K562 (cell line): ENCODE measurements around the gene PSMB10. TPM values are rescaled to one million over a fixed set of nuclear protein-coding genes. Genes with fewer than 3 reads are reported as not detected.

ENCODE experiments used
- GABPB2 ChIP-seq: fragments of 250-450 bp; sonication (Bioruptor Pico); conservative IDR thresholded peaks from 2 replicates; pipeline ENCODE4 v1.5.1; 2021; ENCODE audit warnings: mild to moderate bottlenecking
- IFI16 ChIP-seq: fragments of 250-450 bp; sonication (Bioruptor Pico); IDR thresholded peaks from 2 replicates; pipeline ENCODE4 v2.1.2; 2022; ENCODE audit warnings: mild to moderate bottlenecking, inconsistent platforms
- NFRKB ChIP-seq: fragments of 450-650 bp; IDR thresholded peaks from 2 replicates; pipeline ENCODE4 v1.6.1; 2016; ENCODE audit warnings: low read depth
- NFYB ChIP-seq: IDR thresholded peaks from 2 replicates; pipeline ENCODE4 v1.6.1; 2011; ENCODE audit warnings: mild to moderate bottlenecking, moderate library complexity; ENCODE audit not compliant: insufficient read length; ENCODE audit errors: extremely low read depth
- SAP30 ChIP-seq: fragments of 200-600 bp; sonication (generic); IDR thresholded peaks from 2 replicates; pipeline ENCODE4 v1.6.1; 2012; ENCODE audit warnings: borderline replicate concordance, low read depth, mild to moderate bottlenecking, moderate library complexity, low read length, control low read depth, inconsistent platforms; ENCODE audit not compliant: insufficient read depth, poor library complexity, severe bottlenecking
- SLC30A9 ChIP-seq: fragments of 250-450 bp; sonication (Bioruptor Pico); IDR thresholded peaks from 2 replicates; pipeline ENCODE4 v1.8.0; 2022; ENCODE audit warnings: mild to moderate bottlenecking, moderate library complexity
- TBP ChIP-seq: optimal IDR thresholded peaks from 2 replicates; pipeline ENCODE3; 2011; ENCODE audit warnings: low read depth, low read length, improper control_type of control experiment
- YY1 ChIP-seq, 3 experiments: IDR thresholded peaks; 2 replicates each; pipeline ENCODE4 v1.6.1; 2011; ENCODE audit warnings: low read length in 2 of 3, mild to moderate bottlenecking in 2 of 3, moderate library complexity in 2 of 3, borderline replicate concordance in 1 of 3, control low read depth in 1 of 3, low read depth in 1 of 3; ENCODE audit not compliant: insufficient read depth in 3 of 3, insufficient replicate concordance in 2 of 3, control insufficient read depth in 1 of 3, insufficient read length in 1 of 3; ENCODE audit errors: extremely low read depth in 1 of 3
- ZFP1 ChIP-seq: fragments of 450-650 bp; formaldehyde crosslinking; IDR thresholded peaks from 2 replicates; pipeline ENCODE4 v1.4.0; 2020; ENCODE audit warnings: mild to moderate bottlenecking, mixed read lengths
- polyA plus RNA-seq, 8 experiments: library from polyadenylated mRNA; depleted of rRNA in 4 of 8; stranded (reverse) in 5 of 8; unstranded in 3 of 8; fragments of >200 nt; fragmentation: Nextera tagmentation in 2 of 8; fragmentation: Illumina TruSeq in 1 of 8; extraction: Ambion mirVana in 2 of 8; extraction: Trizol in 1 of 8; gene quantifications; 2 replicates each; pipeline versions ENCODE4 v1.2.1 to v1.2.3, GENCODE V29; 2011 to 2014; ENCODE audit warnings: inconsistent platforms in 1 of 8, missing spikeins in 1 of 8
- total RNA-seq, 7 experiments: library from RNA; depleted of rRNA in 6 of 7; stranded (reverse); fragments of >200 nt in 6 of 7; fragmentation: Illumina TruSeq in 2 of 7; extraction: Trizol in 2 of 7; gene quantifications; 2 replicates each; pipeline versions ENCODE4 v1.2.1 to v1.2.3, GENCODE V29; 2011 to 2021; ENCODE audit warnings: low replicate concordance in 1 of 7
- TF ChIP-seq, protein P1 (sequence below), 2 experiments: IDR thresholded peaks in 1 of 2; conservative IDR thresholded peaks in 1 of 2; 2 replicates each; pipeline ENCODE4 v1.6.1; 2016; ENCODE audit warnings: low read depth in 2 of 2, mild to moderate bottlenecking in 1 of 2, missing compliant biosample characterization in 1 of 2, missing genetic modification characterization in 1 of 2, moderate library complexity in 1 of 2
- TF ChIP-seq, protein P2 (sequence below), 2 experiments: fragments of 450-650 bp; conservative IDR thresholded peaks; 2 replicates each; pipeline ENCODE4 v1.6.1; 2017; ENCODE audit warnings: mild to moderate bottlenecking in 2 of 2, moderate library complexity in 2 of 2
- TF ChIP-seq, protein P3 (sequence below): fragments of 450-650 bp; formaldehyde crosslinking; IDR thresholded peaks from 2 replicates; pipeline ENCODE4 v1.4.0; 2020; ENCODE audit warnings: mild to moderate bottlenecking, mixed read lengths
- TF ChIP-seq, protein P4 (sequence below): sonication (generic); formaldehyde crosslinking; IDR thresholded peaks from 2 replicates; pipeline ENCODE4 v1.8.0; 2022; ENCODE audit warnings: mild to moderate bottlenecking, missing genetic modification reagents
- TF ChIP-seq, protein P5 (sequence below), 2 experiments: fragments of 150-350 bp in 1 of 2; IDR thresholded peaks; 2 replicates each; pipeline ENCODE4 v1.6.1; 2012 to 2016; ENCODE audit warnings: low read depth in 2 of 2, low read length in 2 of 2, mild to moderate bottlenecking in 1 of 2, moderate library complexity in 1 of 2

Gene PSMB10
- total and polyA plus RNA-seq, 9 of the 15 experiments (the other 6 are each of a cell fraction or from before 2014, with no cell fraction given), result 11.7 to 105 (median 51.0) TPM

DNA sequence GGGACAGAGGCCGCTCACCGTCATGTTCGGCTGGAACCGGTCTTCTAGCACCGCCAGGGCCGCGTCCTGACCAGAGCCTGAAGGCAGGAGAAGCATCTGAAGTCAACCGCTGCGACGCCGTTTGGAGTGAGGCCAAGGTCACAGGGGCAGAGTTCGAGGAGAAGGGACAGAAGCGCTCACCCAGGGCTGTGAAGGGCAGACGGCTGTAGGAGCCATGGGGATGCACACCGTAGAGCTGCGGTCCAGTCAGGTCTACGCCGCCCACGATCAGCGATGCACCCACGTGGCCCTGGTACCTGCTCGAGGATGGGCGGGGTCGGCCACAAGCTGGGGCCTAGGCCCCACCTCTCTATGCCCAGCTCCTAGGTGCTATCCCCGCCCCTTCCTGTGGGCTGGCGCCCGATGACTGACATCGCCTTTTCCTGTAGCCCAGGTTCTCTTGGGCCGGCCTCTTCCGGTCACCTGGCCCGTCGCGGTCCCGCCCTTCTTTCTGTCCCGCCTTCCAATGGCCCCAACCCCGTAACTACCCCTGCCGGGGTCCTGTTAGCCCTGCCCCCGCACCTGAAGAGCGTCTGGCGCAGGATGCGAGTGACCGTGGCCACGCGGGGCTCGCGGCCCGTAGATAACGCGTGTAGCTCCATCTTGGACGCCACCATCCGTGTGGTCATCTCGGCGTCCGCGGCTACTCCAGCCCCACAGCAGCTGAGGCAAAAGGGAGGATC lies 1.1 kb downstream of the PSMB10 start (continued):
- TF ChIP-seq, protein P1, sequence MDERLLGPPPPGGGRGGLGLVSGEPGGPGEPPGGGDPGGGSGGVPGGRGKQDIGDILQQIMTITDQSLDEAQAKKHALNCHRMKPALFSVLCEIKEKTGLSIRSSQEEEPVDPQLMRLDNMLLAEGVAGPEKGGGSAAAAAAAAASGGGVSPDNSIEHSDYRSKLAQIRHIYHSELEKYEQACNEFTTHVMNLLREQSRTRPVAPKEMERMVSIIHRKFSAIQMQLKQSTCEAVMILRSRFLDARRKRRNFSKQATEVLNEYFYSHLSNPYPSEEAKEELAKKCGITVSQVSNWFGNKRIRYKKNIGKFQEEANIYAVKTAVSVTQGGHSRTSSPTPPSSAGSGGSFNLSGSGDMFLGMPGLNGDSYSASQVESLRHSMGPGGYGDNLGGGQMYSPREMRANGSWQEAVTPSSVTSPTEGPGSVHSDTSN (CRISPR knock-in tag; IDR thresholded peaks at IDR 0.05; ENCODE audit: low read depth), result peak; percentile 60
- TF ChIP-seq, protein P1 (tag; conservative IDR thresholded peaks at IDR 0.05; ENCODE audit: low read depth), result peak; percentile 91
- TF ChIP-seq YY1 (IDR thresholded peaks at IDR 0.05; ENCODE audit: borderline replicate concordance in 1 of 3, control insufficient read depth in 1 of 3, extremely low read depth in 1 of 3, insufficient read depth in 3 of 3, insufficient read length in 1 of 3, insufficient replicate concordance in 2 of 3, low read depth in 1 of 3, low read length in 2 of 3) (peak in 2 of 3 experiments; percentile 68 to 84), SLC30A9 (no peak), ZFP1 (no peak), SAP30 (peak; percentile 90), TBP (peak; percentile 77), IFI16 (CRISPR knock-in tag) (no peak), NFRKB (0 out of 2 replicates have a peak, but pooled peaks have one; percentile 76), GABPB2 (CRISPR knock-in tag) (0 out of 2 replicates have a peak, but pooled peaks have one; percentile 38), NFYB (no peak)
- TF ChIP-seq, protein P2, sequence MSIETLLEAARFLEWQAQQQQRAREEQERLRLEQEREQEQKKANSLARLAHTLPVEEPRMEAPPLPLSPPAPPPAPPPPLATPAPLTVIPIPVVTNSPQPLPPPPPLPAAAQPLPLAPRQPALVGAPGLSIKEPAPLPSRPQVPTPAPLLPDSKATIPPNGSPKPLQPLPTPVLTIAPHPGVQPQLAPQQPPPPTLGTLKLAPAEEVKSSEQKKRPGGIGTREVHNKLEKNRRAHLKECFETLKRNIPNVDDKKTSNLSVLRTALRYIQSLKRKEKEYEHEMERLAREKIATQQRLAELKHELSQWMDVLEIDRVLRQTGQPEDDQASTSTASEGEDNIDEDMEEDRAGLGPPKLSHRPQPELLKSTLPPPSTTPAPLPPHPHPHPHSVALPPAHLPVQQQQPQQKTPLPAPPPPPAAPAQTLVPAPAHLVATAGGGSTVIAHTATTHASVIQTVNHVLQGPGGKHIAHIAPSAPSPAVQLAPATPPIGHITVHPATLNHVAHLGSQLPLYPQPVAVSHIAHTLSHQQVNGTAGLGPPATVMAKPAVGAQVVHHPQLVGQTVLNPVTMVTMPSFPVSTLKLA (conservative IDR thresholded peaks at IDR 0.05), result peak; percentile 97 to 99
- TF ChIP-seq, protein P3, sequence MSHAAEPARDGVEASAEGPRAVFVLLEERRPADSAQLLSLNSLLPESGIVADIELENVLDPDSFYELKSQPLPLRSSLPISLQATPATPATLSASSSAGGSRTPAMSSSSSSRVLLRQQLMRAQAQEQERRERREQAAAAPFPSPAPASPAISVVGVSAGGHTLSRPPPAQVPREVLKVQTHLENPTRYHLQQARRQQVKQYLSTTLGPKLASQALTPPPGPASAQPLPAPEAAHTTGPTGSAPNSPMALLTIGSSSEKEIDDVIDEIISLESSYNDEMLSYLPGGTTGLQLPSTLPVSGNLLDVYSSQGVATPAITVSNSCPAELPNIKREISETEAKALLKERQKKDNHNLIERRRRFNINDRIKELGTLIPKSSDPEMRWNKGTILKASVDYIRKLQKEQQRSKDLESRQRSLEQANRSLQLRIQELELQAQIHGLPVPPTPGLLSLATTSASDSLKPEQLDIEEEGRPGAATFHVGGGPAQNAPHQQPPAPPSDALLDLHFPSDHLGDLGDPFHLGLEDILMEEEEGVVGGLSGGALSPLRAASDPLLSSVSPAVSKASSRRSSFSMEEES, result no peak
- TF ChIP-seq, protein P4, sequence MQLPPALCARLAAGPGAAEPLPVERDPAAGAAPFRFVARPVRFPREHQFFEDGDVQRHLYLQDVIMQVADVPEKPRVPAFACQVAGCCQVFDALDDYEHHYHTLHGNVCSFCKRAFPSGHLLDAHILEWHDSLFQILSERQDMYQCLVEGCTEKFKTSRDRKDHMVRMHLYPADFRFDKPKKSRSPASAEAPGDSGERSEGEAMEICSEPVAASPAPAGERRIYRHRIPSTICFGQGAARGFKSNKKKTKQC, result peak; percentile 71
- TF ChIP-seq, protein P5, sequence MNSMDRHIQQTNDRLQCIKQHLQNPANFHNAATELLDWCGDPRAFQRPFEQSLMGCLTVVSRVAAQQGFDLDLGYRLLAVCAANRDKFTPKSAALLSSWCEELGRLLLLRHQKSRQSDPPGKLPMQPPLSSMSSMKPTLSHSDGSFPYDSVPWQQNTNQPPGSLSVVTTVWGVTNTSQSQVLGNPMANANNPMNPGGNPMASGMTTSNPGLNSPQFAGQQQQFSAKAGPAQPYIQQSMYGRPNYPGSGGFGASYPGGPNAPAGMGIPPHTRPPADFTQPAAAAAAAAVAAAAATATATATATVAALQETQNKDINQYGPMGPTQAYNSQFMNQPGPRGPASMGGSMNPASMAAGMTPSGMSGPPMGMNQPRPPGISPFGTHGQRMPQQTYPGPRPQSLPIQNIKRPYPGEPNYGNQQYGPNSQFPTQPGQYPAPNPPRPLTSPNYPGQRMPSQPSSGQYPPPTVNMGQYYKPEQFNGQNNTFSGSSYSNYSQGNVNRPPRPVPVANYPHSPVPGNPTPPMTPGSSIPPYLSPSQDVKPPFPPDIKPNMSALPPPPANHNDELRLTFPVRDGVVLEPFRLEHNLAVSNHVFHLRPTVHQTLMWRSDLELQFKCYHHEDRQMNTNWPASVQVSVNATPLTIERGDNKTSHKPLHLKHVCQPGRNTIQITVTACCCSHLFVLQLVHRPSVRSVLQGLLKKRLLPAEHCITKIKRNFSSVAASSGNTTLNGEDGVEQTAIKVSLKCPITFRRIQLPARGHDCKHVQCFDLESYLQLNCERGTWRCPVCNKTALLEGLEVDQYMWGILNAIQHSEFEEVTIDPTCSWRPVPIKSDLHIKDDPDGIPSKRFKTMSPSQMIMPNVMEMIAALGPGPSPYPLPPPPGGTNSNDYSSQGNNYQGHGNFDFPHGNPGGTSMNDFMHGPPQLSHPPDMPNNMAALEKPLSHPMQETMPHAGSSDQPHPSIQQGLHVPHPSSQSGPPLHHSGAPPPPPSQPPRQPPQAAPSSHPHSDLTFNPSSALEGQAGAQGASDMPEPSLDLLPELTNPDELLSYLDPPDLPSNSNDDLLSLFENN (IDR thresholded peaks at IDR 0.05; ENCODE audit: low read depth in 2 of 2, low read length in 2 of 2), result no peak
